K562 (cell line): ENCODE results near the gene INO80D. TPM values are rescaled to one million over a fixed set of nuclear protein-coding genes. Genes with fewer than 3 reads are reported as not detected.

Experiments
- CTCF ChIP-seq, 3 experiments: IDR thresholded peaks in 2 of 3; conservative IDR thresholded peaks in 1 of 3; 2 replicates each; pipeline ENCODE4 v1.5.1; 2011 to 2012; ENCODE audit warnings: low read length in 3 of 3, mild to moderate bottlenecking in 3 of 3, control low read depth in 2 of 3, improper control_type of control experiment in 1 of 3, inconsistent platforms in 1 of 3, low read depth in 1 of 3, mixed read lengths in 1 of 3, moderate library complexity in 1 of 3; ENCODE audit not compliant: insufficient read depth in 2 of 3
- EGR1 ChIP-seq: fragments of 450-650 bp; conservative IDR thresholded peaks from 2 replicates; pipeline ENCODE4 v1.6.1; 2017; ENCODE audit warnings: mild to moderate bottlenecking
- HCFC1 ChIP-seq: IDR thresholded peaks from 2 replicates; pipeline ENCODE4 v1.6.1; 2012; ENCODE audit warnings: low read depth, low read length, improper control_type of control experiment
- HNRNPH1 ChIP-seq: fragments of 200-400 bp; formaldehyde crosslinking; optimal IDR thresholded peaks from 2 replicates; pipeline ENCODE3; 2017; ENCODE audit warnings: low read depth, mild to moderate bottlenecking, low read length, moderate library complexity
- HNRNPK ChIP-seq: fragments of 200-400 bp; formaldehyde crosslinking; IDR thresholded peaks from one replicate; pipeline ENCODE4 v1.6.1; 2018; ENCODE audit warnings: mild to moderate bottlenecking, low read depth, low read length; ENCODE audit not compliant: poor library complexity, severe bottlenecking
- TBP ChIP-seq: optimal IDR thresholded peaks from 2 replicates; pipeline ENCODE3; 2011; ENCODE audit warnings: low read depth, low read length, improper control_type of control experiment
- ZNF121 ChIP-seq: sonication (generic); formaldehyde crosslinking; conservative IDR thresholded peaks from 2 replicates; pipeline ENCODE4 v1.8.0; 2022; ENCODE audit warnings: missing genetic modification reagents
- ZNF134 ChIP-seq: fragments of 250-450 bp; sonication (Bioruptor Pico); conservative IDR thresholded peaks from 2 replicates; pipeline ENCODE4 v1.4.0; 2020
- ZNF318 ChIP-seq, 2 experiments: fragments of 450-650 bp; IDR thresholded peaks; 2 replicates each; pipeline ENCODE4 v1.6.1; 2016; ENCODE audit warnings: mild to moderate bottlenecking in 2 of 2, borderline replicate concordance in 1 of 2, low read depth in 1 of 2, moderate library complexity in 1 of 2
- ZNF778 ChIP-seq: fragments of 450-650 bp; formaldehyde crosslinking; IDR thresholded peaks from 2 replicates; pipeline ENCODE4 v1.4.0; 2020; ENCODE audit warnings: mild to moderate bottlenecking, moderate library complexity
- polyA plus RNA-seq, 8 experiments: library from polyadenylated mRNA; depleted of rRNA in 4 of 8; stranded (reverse) in 5 of 8; unstranded in 3 of 8; fragments of >200 nt; fragmentation: Nextera tagmentation in 2 of 8; fragmentation: Illumina TruSeq in 1 of 8; extraction: Ambion mirVana in 2 of 8; extraction: Trizol in 1 of 8; gene quantifications; 2 replicates each; pipeline versions ENCODE4 v1.2.1 to v1.2.3, GENCODE V29; 2011 to 2014; ENCODE audit warnings: inconsistent platforms in 1 of 8, missing spikeins in 1 of 8
- total RNA-seq, 7 experiments: library from RNA; depleted of rRNA in 6 of 7; stranded (reverse); fragments of >200 nt in 6 of 7; fragmentation: Illumina TruSeq in 2 of 7; extraction: Trizol in 2 of 7; gene quantifications; 2 replicates each; pipeline versions ENCODE4 v1.2.1 to v1.2.3, GENCODE V29; 2011 to 2021; ENCODE audit warnings: low replicate concordance in 1 of 7

The INO80D gene
- total and polyA plus RNA-seq, 9 of the 15 experiments (the other 6 are each of a cell fraction or from before 2014, with no cell fraction given): 0.64 to 8.1 (median 2.9) TPM

- TF ChIP-seq ZNF318 (IDR thresholded peaks at IDR 0.05; ENCODE audit: borderline replicate concordance in 1 of 2, low read depth in 1 of 2) (no peak), EGR1 (no peak), CTCF (IDR thresholded peaks at IDR 0.05 in 2 of 3, conservative IDR thresholded peaks at IDR 0.05 in 1 of 3; ENCODE audit: insufficient read depth in 2 of 3, low read depth in 1 of 3, low read length in 3 of 3) (no peak), ZNF134 (CRISPR knock-in tag) (no peak), HNRNPK (no peak), TBP (no peak), ZNF778 (no peak), HNRNPH1 (no peak), ZNF121 (CRISPR knock-in tag) (no peak), HCFC1 (no peak)
Measured at GRCh38 chr2:206115026-206115578, 29.1 kb upstream of the INO80D start (continued).
